Peyer's patch (tissue), 4 donors: Measurements from ENCODE around the gene PCP4L1.

ENCODE experiments used
- CTCF ChIP-seq, 6 experiments: fragments of 450-650 bp in 4 of 6; fragments of 200-600 bp in 2 of 6; sonication (generic) in 1 of 6; IDR thresholded peaks; one replicate each; pipeline ENCODE4 v1.5.1; 2017 to 2019; ENCODE audit warnings: antibody characterized with exemption in 6 of 6, mild to moderate bottlenecking in 3 of 6, moderate library complexity in 1 of 6
- POLR2A ChIP-seq, 2 donors: fragments of 450-650 bp; IDR thresholded peaks; one replicate each; pipeline ENCODE4 v1.5.1; 2017; ENCODE audit warnings: antibody characterized with exemption in 2 of 2, mild to moderate bottlenecking in 2 of 2, moderate library complexity in 2 of 2

- TF ChIP-seq CTCF (IDR thresholded peaks at IDR 0.05), result no peak
- no peak for TF ChIP-seq POLR2A (IDR thresholded peaks at IDR 0.05)
Observed at GRCh38 chr1:161259345-161259702, 779 bp downstream of the PCP4L1 start.
